Osteoblast (primary cell): ENCODE measurements around the gene FAIM2. TPM values are rescaled to one million over a fixed set of nuclear protein-coding genes. Genes with fewer than 3 reads are reported as not detected.
A peak's percentile ranks its signal among the peaks of the same experiment; 100 is the strongest.

ENCODE experiments used
- DNase-seq: peaks from one replicate; pipeline ENCODE4 v3.0.0; 2011; ENCODE audit warnings: low spot score, mixed read lengths; ENCODE audit not compliant: insufficient read length; ENCODE audit errors: missing footprints
- H2AFZ ChIP-seq: 2 replicates; pipeline ENCODE4 v1.6.0; 2011; ENCODE audit warnings: mild to moderate bottlenecking, low read length
- H3K27ac ChIP-seq: 2 replicates; pipeline ENCODE4 v1.5.1; 2011; ENCODE audit warnings: mild to moderate bottlenecking, low read depth, low read length, moderate library complexity
- H3K27me3 ChIP-seq: 2 replicates; pipeline ENCODE4 v1.6.0; 2012; ENCODE audit warnings: mild to moderate bottlenecking, control low read depth, inconsistent platforms, low read length, moderate library complexity; ENCODE audit not compliant: insufficient read depth
- H3K36me3 ChIP-seq: 2 replicates; pipeline ENCODE4 v1.5.1; 2011; ENCODE audit warnings: mild to moderate bottlenecking, low read length, control low read depth, moderate library complexity; ENCODE audit not compliant: insufficient read depth
- H3K4me1 ChIP-seq: 2 replicates; pipeline ENCODE4 v1.5.1; 2011; ENCODE audit warnings: mild to moderate bottlenecking, low read length, control low read depth, moderate library complexity; ENCODE audit not compliant: insufficient read depth
- H3K4me2 ChIP-seq: 2 replicates; pipeline ENCODE4 v1.6.0; 2011; ENCODE audit warnings: mild to moderate bottlenecking, low read length; ENCODE audit not compliant: insufficient read depth
- H3K4me3 ChIP-seq: fragments of 200-600 bp; sonication (generic); 3 replicates; pipeline ENCODE4 v1.5.1; 2012; ENCODE audit warnings: mild to moderate bottlenecking, low read length, inconsistent platforms; ENCODE audit not compliant: insufficient read depth
- H3K79me2 ChIP-seq: 2 replicates; pipeline ENCODE4 v1.6.0; 2012; ENCODE audit warnings: mild to moderate bottlenecking, low read length, control low read depth, inconsistent platforms; ENCODE audit not compliant: insufficient read depth
- H3K9me3 ChIP-seq: 2 replicates; pipeline ENCODE4 v1.5.1; 2011; ENCODE audit warnings: low read depth, low read length, control low read depth
- H4K20me1 ChIP-seq: 2 replicates; pipeline ENCODE4 v1.6.0; 2012; ENCODE audit warnings: mild to moderate bottlenecking, low read length, control low read depth; ENCODE audit not compliant: insufficient read depth
- total RNA-seq: library from RNA; depleted of rRNA; stranded (reverse); fragments of >200 nt; gene quantifications from 2 replicates; pipeline ENCODE4 v1.2.3, GENCODE V29; 2012
- TF ChIP-seq, protein P1 (sequence below): IDR thresholded peaks from 2 replicates; pipeline ENCODE4 v1.5.1; 2011; ENCODE audit warnings: mild to moderate bottlenecking, low read depth, low read length, moderate library complexity; ENCODE audit errors: extremely low read depth

FAIM2 gene
- total RNA-seq, 1 donor = 1.4 TPM

DNA sequence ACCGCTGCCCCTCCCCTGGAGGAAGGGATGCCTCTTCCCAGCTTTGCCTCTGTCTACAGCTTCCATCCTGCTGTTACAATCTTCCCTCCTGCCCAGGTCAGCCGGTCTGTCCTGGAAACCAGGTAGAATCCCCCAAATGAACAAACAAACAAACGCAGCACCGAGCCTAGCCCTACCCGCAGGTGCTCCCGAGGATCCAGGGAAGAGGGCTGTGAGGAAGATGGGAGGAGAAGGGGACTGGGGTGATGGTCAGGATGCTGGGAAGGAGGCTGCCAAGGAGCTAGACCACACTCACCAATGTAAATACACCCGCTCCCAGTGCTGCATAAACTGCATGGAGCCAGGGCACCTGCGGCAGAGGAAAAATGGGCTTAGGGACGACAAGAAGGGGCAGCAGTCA, 16.6 kb downstream of the FAIM2 start:
- H3K27me3 ChIP-seq = peaks cover 35% of the 10 kb centered on the region

DNA sequence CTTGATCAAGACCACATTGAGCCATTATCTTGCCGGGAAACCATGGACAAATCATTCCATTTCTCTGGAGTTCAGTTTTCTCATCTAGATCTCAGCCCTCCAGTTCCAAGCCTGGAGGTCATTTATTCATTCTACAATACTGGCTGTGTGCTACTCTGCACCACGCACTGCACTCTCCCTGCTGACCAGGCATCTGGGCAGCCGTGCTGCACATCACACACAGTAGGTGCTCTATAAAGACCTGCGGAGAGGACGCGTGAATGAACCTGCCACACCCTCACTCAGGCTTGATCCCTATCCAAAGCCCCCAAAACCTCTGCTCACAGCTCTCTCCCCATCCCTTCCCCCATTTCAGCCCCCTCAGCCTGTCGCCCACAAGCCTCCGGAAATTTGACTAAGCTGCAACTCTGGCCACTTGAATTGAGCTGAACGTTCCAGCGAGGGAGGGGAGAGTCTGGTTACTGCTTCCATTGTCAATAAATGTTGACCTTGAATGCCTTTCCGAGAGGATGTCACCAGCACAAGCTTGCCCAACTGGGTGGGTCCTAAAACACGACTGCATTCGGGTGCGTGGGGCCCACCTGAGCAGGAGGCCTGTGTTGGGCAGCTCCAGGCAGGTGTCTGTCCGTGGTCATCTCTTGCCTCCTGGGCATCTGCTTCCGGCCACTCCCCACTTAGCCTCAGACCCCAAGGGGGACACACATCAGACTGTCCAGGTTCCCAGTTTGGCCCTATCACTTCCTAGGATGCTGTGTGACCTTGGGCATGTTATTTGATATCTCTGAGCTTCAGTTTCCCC, 17.8 kb downstream of the FAIM2 start:
- no peak overlapping the region for H3K4me2 ChIP-seq
- H3K4me1 ChIP-seq = no peaks in the 10 kb centered on the region
- peak; percentile 71 for DNase-seq
- H4K20me1 ChIP-seq = no peaks in the 10 kb centered on the region
- no peak overlapping the region for H3K4me3 ChIP-seq
- H2AFZ ChIP-seq = no peak overlapping the region
- H3K9me3 ChIP-seq = no peaks in the 10 kb centered on the region
- TF ChIP-seq, protein P1, sequence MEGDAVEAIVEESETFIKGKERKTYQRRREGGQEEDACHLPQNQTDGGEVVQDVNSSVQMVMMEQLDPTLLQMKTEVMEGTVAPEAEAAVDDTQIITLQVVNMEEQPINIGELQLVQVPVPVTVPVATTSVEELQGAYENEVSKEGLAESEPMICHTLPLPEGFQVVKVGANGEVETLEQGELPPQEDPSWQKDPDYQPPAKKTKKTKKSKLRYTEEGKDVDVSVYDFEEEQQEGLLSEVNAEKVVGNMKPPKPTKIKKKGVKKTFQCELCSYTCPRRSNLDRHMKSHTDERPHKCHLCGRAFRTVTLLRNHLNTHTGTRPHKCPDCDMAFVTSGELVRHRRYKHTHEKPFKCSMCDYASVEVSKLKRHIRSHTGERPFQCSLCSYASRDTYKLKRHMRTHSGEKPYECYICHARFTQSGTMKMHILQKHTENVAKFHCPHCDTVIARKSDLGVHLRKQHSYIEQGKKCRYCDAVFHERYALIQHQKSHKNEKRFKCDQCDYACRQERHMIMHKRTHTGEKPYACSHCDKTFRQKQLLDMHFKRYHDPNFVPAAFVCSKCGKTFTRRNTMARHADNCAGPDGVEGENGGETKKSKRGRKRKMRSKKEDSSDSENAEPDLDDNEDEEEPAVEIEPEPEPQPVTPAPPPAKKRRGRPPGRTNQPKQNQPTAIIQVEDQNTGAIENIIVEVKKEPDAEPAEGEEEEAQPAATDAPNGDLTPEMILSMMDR = no peak
- H3K27ac ChIP-seq = no peak overlapping the region
- H3K36me3 ChIP-seq = no peaks in the 10 kb centered on the region
- H3K27me3 ChIP-seq = peaks cover 31% of the 10 kb centered on the region
- H3K79me2 ChIP-seq = no peaks in the 10 kb centered on the region

More for the DNA sequence above, 16.6 kb downstream of the FAIM2 start:
- DNase-seq = peak; percentile 66
- Histone ChIP-seq H4K20me1 (no peaks in the 10 kb centered on the region), H3K4me2 (no peak overlapping the region), H3K36me3 (no peaks in the 10 kb centered on the region), H3K9me3 (no peaks in the 10 kb centered on the region), H2AFZ (no peak overlapping the region), H3K4me3 (no peak overlapping the region), H3K4me1 (no peaks in the 10 kb centered on the region), H3K79me2 (no peaks in the 10 kb centered on the region), H3K27ac (no peak overlapping the region)
- TF ChIP-seq, protein P1 = no peak

DNA sequence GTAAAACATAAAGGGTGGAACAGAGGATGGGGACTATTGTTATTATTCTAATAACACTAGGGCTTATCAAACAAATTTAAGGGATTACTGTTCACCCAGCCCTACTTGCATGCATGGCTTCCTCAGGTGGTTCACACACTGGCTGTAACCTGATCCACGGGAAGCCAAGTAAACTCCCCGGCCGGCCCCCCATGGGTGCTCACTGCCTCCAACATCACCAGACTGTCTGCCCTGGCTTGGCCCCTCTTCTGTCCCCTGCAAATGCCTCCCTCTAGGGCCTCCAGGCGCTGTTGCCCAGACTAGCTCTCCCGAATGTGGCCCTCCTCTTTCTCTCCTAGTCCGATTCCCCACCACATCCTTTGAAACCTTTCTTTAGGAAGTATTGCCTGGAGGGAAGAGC, 18.6 kb downstream of the FAIM2 start:
- H3K4me3 ChIP-seq = no peak overlapping the region
- TF ChIP-seq, protein P1 = no peak

DNA sequence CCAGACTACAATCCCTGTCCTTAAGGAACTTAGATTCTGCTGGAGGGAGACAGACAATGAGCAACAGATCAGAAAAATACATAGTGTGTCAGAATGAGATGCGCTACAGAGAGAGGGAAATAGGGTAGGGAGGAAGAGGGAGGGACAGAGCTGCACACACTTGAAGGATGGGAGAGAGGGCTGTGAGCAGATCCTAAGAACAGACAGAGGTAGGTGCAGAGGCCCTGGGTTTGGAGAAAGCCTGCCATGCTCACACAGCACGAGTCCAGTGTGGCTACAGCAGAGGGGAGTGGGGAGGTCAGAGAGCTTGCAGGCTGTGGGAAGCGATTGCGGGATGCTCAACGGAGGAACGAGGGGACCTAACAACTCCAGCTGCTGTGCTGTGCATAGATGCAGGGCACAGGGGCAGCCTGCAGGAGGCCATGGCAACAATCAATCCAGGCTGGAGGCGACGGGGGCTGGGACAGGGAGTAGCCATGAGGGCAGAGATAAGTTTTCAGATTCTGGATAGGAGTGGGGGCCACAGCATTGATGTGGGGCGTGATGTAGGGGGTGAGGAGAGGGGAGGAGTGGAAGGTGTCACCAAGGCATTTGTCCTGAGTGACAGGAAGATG, 20.7 kb downstream of the FAIM2 start:
- Histone ChIP-seq H3K27ac (no peak overlapping the region), H3K4me2 (no peak overlapping the region), H3K4me1 (no peaks in the 10 kb centered on the region), H3K79me2 (no peaks in the 10 kb centered on the region), H3K4me3 (no peak overlapping the region), H4K20me1 (no peaks in the 10 kb centered on the region), H2AFZ (no peak overlapping the region), H3K27me3 (peaks cover 26% of the 10 kb centered on the region), H3K36me3 (no peaks in the 10 kb centered on the region), H3K9me3 (no peaks in the 10 kb centered on the region)
- TF ChIP-seq, protein P1 = no peak
- DNase-seq = peak; percentile 31

More for the DNA sequence above, 18.6 kb downstream of the FAIM2 start:
- Histone ChIP-seq H3K79me2 (no peaks in the 10 kb centered on the region), H4K20me1 (no peaks in the 10 kb centered on the region), H3K27me3 (peaks cover 31% of the 10 kb centered on the region), H3K4me1 (no peaks in the 10 kb centered on the region), H2AFZ (no peak overlapping the region), H3K4me2 (no peak overlapping the region), H3K36me3 (no peaks in the 10 kb centered on the region), H3K9me3 (no peaks in the 10 kb centered on the region), H3K27ac (no peak overlapping the region)
- peak; percentile 58 for DNase-seq
